Astrocyte (in vitro differentiated cells and primary cell): ENCODE measurements around the gene MPO.

ENCODE experiments used
- EZH2 ChIP-seq: IDR thresholded peaks from 2 replicates; pipeline ENCODE4 v1.6.1; 2012; ENCODE audit warnings: mild to moderate bottlenecking, low read length, inconsistent platforms; ENCODE audit not compliant: insufficient read depth
- TF ChIP-seq, protein P1 (sequence below): IDR thresholded peaks from 2 replicates; pipeline ENCODE4 v1.5.1; 2011; ENCODE audit warnings: low read depth, mild to moderate bottlenecking, inconsistent platforms, low read length, moderate library complexity; ENCODE audit not compliant: insufficient read depth

DNA sequence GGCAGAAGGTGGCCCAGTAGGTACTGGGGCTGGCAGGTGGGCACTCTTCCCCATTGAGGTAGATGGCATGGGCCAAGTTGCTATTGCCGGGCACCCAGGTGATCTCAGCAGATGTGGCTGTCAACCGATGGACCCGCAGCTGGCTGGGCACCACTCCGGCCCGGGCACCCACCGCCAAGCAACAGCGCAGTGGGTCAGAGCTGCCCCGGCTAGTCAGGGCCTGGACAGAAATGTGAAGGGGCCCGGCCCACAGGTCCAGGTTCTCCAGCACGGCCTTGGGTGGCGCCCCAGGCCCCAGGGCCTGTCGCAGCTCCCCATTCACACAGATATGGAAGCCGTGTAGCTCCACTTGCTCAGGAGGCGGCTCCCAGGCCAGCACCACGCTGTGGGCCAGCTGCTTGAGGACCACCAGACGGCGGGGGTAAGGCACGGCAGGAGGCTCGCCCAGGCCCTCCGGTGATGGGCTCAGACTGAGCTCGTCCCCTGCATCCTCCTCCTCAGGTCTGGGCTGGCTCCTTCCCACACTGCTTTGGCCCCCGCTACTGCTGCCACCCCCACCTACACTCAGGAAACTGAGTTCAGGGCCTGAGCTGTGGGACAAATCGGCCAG lies 31.4 kb upstream of the MPO start:
- TF ChIP-seq, protein P1, sequence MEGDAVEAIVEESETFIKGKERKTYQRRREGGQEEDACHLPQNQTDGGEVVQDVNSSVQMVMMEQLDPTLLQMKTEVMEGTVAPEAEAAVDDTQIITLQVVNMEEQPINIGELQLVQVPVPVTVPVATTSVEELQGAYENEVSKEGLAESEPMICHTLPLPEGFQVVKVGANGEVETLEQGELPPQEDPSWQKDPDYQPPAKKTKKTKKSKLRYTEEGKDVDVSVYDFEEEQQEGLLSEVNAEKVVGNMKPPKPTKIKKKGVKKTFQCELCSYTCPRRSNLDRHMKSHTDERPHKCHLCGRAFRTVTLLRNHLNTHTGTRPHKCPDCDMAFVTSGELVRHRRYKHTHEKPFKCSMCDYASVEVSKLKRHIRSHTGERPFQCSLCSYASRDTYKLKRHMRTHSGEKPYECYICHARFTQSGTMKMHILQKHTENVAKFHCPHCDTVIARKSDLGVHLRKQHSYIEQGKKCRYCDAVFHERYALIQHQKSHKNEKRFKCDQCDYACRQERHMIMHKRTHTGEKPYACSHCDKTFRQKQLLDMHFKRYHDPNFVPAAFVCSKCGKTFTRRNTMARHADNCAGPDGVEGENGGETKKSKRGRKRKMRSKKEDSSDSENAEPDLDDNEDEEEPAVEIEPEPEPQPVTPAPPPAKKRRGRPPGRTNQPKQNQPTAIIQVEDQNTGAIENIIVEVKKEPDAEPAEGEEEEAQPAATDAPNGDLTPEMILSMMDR = no peak
- TF ChIP-seq EZH2 = no peak
